ENCODE data around the gene COBLL1. TPM values are rescaled to one million over a fixed set of nuclear protein-coding genes. Genes with fewer than 3 reads are reported as not detected.

COBLL1 gene
- total RNA-seq, 1 donor from 2014 or later: 110 TPM

GRCh38 chr2:164784376-164784775 lies 57.2 kb downstream of the COBLL1 start:
- Mint-ChIP-seq H3K27ac (peak overlapping the region; percentile 64), H3K9me3 (no peaks in the 10 kb centered on the region), H3K4me3 (no peak overlapping the region), H3K36me3 (peaks cover 3% of the 10 kb centered on the region), H3K27me3 (ENCODE audit: low read depth) (no peaks in the 10 kb centered on the region), H3K4me1 (peaks cover 47% of the 10 kb centered on the region)
- no peak for TF ChIP-seq CTCF (IDR thresholded peaks at IDR 0.05; ENCODE audit: unreplicated experiment)
- DNase-seq (ENCODE audit: low spot score in 2 of 2, unreplicated experiment in 2 of 2): no peak

DNA sequence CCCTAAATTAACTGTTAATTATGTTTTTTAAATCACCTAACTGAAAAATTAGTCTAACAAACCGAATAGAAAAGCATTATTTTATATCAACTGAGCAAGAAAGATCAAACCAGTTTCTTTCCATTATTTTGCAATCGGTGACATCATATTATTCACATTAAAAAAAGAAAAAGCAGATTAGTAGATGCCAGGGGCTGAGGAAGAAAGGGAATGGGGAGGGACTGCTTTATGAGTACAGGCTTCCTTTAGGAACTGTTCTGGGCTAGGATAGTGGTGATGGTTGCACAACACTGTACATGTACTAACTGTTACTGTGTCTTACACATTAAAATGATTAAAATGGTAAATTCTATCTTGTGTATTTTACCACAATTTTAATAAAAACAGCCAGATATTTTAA lies 59.3 kb downstream of the COBLL1 start:
- no peaks in the 10 kb centered on the region for H3K9me3 Mint-ChIP-seq
- no peak for DNase-seq (ENCODE audit: low spot score in 2 of 2, unreplicated experiment in 2 of 2)
- no peaks in the 10 kb centered on the region for H3K27me3 Mint-ChIP-seq (ENCODE audit: low read depth)
- no peak overlapping the region for H3K4me3 Mint-ChIP-seq
- peaks cover 3% of the 10 kb centered on the region for H3K36me3 Mint-ChIP-seq
- peaks cover 48% of the 10 kb centered on the region for H3K4me1 Mint-ChIP-seq
- TF ChIP-seq CTCF (IDR thresholded peaks at IDR 0.05; ENCODE audit: unreplicated experiment): no peak
- peak overlapping the region; percentile 22 for H3K27ac Mint-ChIP-seq

GRCh38 chr2:164781394-164781793 lies 60.2 kb downstream of the COBLL1 start:
- H3K36me3 Mint-ChIP-seq: peaks cover 3% of the 10 kb centered on the region
- no peak for TF ChIP-seq CTCF (IDR thresholded peaks at IDR 0.05; ENCODE audit: unreplicated experiment)
- H3K4me1 Mint-ChIP-seq: peaks cover 52% of the 10 kb centered on the region
- no peak for DNase-seq (ENCODE audit: low spot score in 2 of 2, unreplicated experiment in 2 of 2)
- no peaks in the 10 kb centered on the region for H3K27me3 Mint-ChIP-seq (ENCODE audit: low read depth)
- peak overlapping the region; percentile 87 for H3K27ac Mint-ChIP-seq
- no peaks in the 10 kb centered on the region for H3K9me3 Mint-ChIP-seq
- H3K4me3 Mint-ChIP-seq: no peak overlapping the region

DNA sequence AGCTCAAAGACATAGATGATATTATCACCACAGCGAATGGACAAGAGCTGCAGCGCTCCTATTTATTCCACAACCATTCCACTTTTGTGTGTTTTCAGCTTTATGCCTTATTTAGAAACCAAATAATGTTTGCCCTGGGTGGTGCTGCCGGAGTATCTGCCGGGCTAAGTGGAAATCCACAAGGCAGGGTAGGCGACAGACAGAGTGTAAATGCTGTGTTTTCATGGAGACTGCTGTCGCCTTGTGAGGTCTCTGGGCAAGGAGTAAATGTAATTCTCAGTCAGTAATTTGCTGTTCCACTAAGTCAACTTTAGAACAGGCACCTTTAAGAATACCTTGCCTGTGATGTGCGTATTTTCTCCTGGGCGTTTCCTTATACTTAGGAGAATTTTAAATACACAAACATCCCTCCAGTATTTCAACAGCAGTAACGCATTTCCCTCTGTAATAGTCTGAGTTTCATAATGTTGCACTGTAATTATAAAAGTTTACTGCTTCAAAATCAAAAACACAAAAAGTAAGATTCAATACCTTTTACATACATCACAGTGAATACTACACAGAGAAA lies 60.9 kb downstream of the COBLL1 start:
- no peak for TF ChIP-seq CTCF (IDR thresholded peaks at IDR 0.05; ENCODE audit: unreplicated experiment)
- Mint-ChIP-seq H3K9me3 (no peaks in the 10 kb centered on the region), H3K4me3 (no peak overlapping the region), H3K4me1 (peaks cover 55% of the 10 kb centered on the region), H3K27ac (peak overlapping the region; percentile 87), H3K27me3 (ENCODE audit: low read depth) (no peaks in the 10 kb centered on the region), H3K36me3 (peaks cover 3% of the 10 kb centered on the region)
- DNase-seq (ENCODE audit: low spot score in 2 of 2, unreplicated experiment in 2 of 2): no peak

DNA sequence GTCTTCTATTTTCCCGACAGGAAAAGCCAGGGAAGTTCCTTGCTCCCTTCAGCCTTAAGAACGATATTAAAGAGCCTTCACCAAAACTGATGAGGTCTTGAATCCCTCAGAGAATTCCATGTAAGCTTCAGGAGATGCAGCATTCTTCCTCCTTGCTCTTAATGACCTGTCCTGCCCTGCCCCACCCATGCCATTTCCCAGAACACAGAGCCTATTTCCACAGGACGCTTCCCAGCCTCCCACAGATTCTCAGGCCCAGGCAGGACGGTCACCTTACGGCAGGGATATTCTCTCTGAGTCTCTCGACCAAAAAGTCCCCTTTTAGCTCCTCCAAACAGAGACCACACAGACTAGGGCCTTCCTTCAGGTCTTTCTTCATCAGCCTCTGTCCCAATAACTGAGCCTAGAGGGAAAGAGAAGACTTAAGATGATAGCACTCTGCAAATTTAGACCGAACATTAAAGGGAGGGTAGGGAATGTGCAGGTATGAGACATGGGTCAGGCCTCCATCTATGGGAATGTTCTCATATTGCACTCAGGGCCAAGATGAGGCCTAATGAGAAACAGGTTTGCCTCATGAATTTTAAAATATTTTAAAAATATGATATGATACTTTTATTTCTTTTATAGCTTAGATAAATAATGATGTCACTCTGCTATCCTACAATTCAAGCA lies 62.1 kb downstream of the COBLL1 start:
- Mint-ChIP-seq H3K27me3 (ENCODE audit: low read depth) (no peaks in the 10 kb centered on the region), H3K4me3 (no peak overlapping the region), H3K4me1 (peaks cover 55% of the 10 kb centered on the region), H3K27ac (no peak overlapping the region), H3K36me3 (peaks cover 3% of the 10 kb centered on the region), H3K9me3 (no peaks in the 10 kb centered on the region)
- TF ChIP-seq CTCF (IDR thresholded peaks at IDR 0.05; ENCODE audit: unreplicated experiment): no peak
- no peak for DNase-seq (ENCODE audit: low spot score in 2 of 2, unreplicated experiment in 2 of 2)
